Liver (tissue), 9 donors: Measurements from ENCODE around the gene GTPBP6. TPM values are rescaled to one million over a fixed set of nuclear protein-coding genes. Genes with fewer than 3 reads are reported as not detected.

Experiments
- DNase-seq: peaks from one replicate; pipeline ENCODE4 v3.0.0-alpha.2; 2017; ENCODE audit warnings: low spot score
- H3K27ac ChIP-seq, 2 donors: one replicate each; pipeline ENCODE4 v1.7.0; 2013; ENCODE audit warnings: inconsistent platforms in 2 of 2, low read length in 2 of 2, control low read depth in 1 of 2, low read depth in 1 of 2, mild to moderate bottlenecking in 1 of 2
- H3K27me3 ChIP-seq, 4 donors: one replicate each; pipeline versions ENCODE4 v1.6.1 to v1.7.0; 2013; ENCODE audit warnings: low read length in 3 of 4, inconsistent platforms in 1 of 4, mild to moderate bottlenecking in 1 of 4, moderate library complexity in 1 of 4; ENCODE audit not compliant: control insufficient read depth in 4 of 4, insufficient read depth in 4 of 4
- H3K36me3 ChIP-seq, 4 donors: one replicate each; pipeline versions ENCODE4 v1.6.1 to v1.7.0; 2013; ENCODE audit warnings: low read length in 3 of 4, mild to moderate bottlenecking in 3 of 4, low read depth in 1 of 4, moderate library complexity in 1 of 4; ENCODE audit not compliant: control insufficient read depth in 4 of 4, insufficient read depth in 3 of 4
- H3K4me1 ChIP-seq, 4 donors: one replicate each; pipeline versions ENCODE4 v1.6.1 to v1.7.0; 2013; ENCODE audit warnings: low read length in 3 of 4, mild to moderate bottlenecking in 3 of 4, moderate library complexity in 1 of 4; ENCODE audit not compliant: control insufficient read depth in 4 of 4, insufficient read depth in 4 of 4
- H3K4me3 ChIP-seq, 3 donors: one replicate each; pipeline versions ENCODE4 v1.6.1 to v1.7.0; 2013; ENCODE audit warnings: low read length in 3 of 3, control low read depth in 1 of 3, low read depth in 1 of 3, mild to moderate bottlenecking in 1 of 3
- H3K9ac ChIP-seq, 2 donors: one replicate each; pipeline ENCODE4 v1.7.0; 2013; ENCODE audit warnings: low read length in 2 of 2, mild to moderate bottlenecking in 2 of 2, moderate library complexity in 2 of 2, control low read depth in 1 of 2, low read depth in 1 of 2
- H3K9me3 ChIP-seq, 4 donors: one replicate each; pipeline versions ENCODE4 v1.6.1 to v1.7.0; 2013; ENCODE audit warnings: low read length in 3 of 4; ENCODE audit not compliant: control insufficient read depth in 4 of 4
- ATF3 ChIP-seq: IDR thresholded peaks from 2 replicates; pipeline ENCODE4 v1.6.1; 2016; ENCODE audit warnings: antibody characterized with exemption
- CTCF ChIP-seq: fragments of 150-350 bp; IDR thresholded peaks from 2 replicates; pipeline ENCODE4 v1.5.1; 2017; ENCODE audit warnings: improper control_type of control experiment, low read depth, low read length; ENCODE audit not compliant: missing input control
- EGR1 ChIP-seq, 2 donors: IDR thresholded peaks; 2 replicates each; pipeline ENCODE4 v1.6.1; 2016 to 2018; ENCODE audit warnings: antibody characterized with exemption in 2 of 2, low read depth in 2 of 2
- FOXA1 ChIP-seq: IDR thresholded peaks from 2 replicates; pipeline ENCODE4 v1.6.1; 2016; ENCODE audit warnings: antibody characterized with exemption
- FOXA2 ChIP-seq: IDR thresholded peaks from 2 replicates; pipeline ENCODE4 v1.6.1; 2016; ENCODE audit warnings: antibody characterized with exemption
- GABPA ChIP-seq, 2 donors: IDR thresholded peaks in 1 of 2; conservative IDR thresholded peaks in 1 of 2; 2 replicates each; pipeline ENCODE4 v1.6.1; 2016; ENCODE audit warnings: antibody characterized with exemption in 2 of 2, mild to moderate bottlenecking in 1 of 2, moderate library complexity in 1 of 2
- HNF4A ChIP-seq, 2 donors: conservative IDR thresholded peaks; 2 replicates each; pipeline ENCODE4 v1.6.1; 2016; ENCODE audit warnings: antibody characterized with exemption in 2 of 2, mild to moderate bottlenecking in 2 of 2
- HNF4G ChIP-seq: IDR thresholded peaks from 2 replicates; pipeline ENCODE4 v1.6.1; 2016; ENCODE audit warnings: antibody characterized with exemption
- JUND ChIP-seq, 2 donors: IDR thresholded peaks; 2 replicates each; pipeline ENCODE4 v1.6.1; 2016; ENCODE audit warnings: antibody characterized with exemption in 2 of 2
- MAX ChIP-seq: IDR thresholded peaks from 2 replicates; pipeline ENCODE4 v1.6.1; 2016; ENCODE audit warnings: antibody characterized with exemption
- NR2F2 ChIP-seq: IDR thresholded peaks from 2 replicates; pipeline ENCODE4 v1.6.1; 2016; ENCODE audit warnings: antibody characterized with exemption
- RAD21 ChIP-seq, 2 donors: IDR thresholded peaks; 2 replicates each; pipeline ENCODE4 v1.6.1; 2016; ENCODE audit warnings: antibody characterized with exemption in 2 of 2, mild to moderate bottlenecking in 2 of 2
- REST ChIP-seq: IDR thresholded peaks from 2 replicates; pipeline ENCODE4 v1.6.1; 2016; ENCODE audit warnings: antibody characterized with exemption, mild to moderate bottlenecking
- RXRA ChIP-seq, 2 donors: IDR thresholded peaks; 2 replicates each; pipeline ENCODE4 v1.6.1; 2017 to 2018; ENCODE audit warnings: antibody characterized with exemption in 2 of 2, mild to moderate bottlenecking in 1 of 2
- SP1 ChIP-seq: IDR thresholded peaks from 2 replicates; pipeline ENCODE4 v1.6.1; 2018; ENCODE audit warnings: antibody characterized with exemption, mild to moderate bottlenecking
- TAF1 ChIP-seq: conservative IDR thresholded peaks from 2 replicates; pipeline ENCODE4 v1.6.1; 2016; ENCODE audit warnings: antibody characterized with exemption, mild to moderate bottlenecking
- YY1 ChIP-seq: IDR thresholded peaks from 2 replicates; pipeline ENCODE4 v1.6.1; 2016; ENCODE audit warnings: antibody characterized with exemption, mild to moderate bottlenecking
- ZBTB33 ChIP-seq: IDR thresholded peaks from 2 replicates; pipeline ENCODE4 v1.6.1; 2016; ENCODE audit warnings: antibody characterized with exemption
- WGBS: extraction: QIAGEN DNeasy Blood & Tissue Kit; methylation state at CpG from one replicate; pipeline ENCODE4 v1.1.7; 2013; 5-methylcytosine and 5-hydroxymethylcytosine counted together
- polyA plus RNA-seq, 2 donors: library from polyadenylated mRNA; stranded (reverse) in 1 of 2; unstranded in 1 of 2; fragments of 200-250 nt in 1 of 2; fragments of >200 nt in 1 of 2; fragmentation: Nextera tagmentation in 1 of 2; extraction: Ambion mirVana in 1 of 2; gene quantifications; one replicate each; pipeline versions ENCODE4 v1.2.1 to v1.2.3, GENCODE V29; 2013 to 2015
- total RNA-seq, 2 donors: library from RNA; depleted of rRNA; stranded (reverse); fragments of >200 nt; gene quantifications; one replicate each; pipeline ENCODE4 v1.2.3, GENCODE V29; 2014
- donor health status: healthy.
- donor health status: healthy.
- donor health status: healthy.
- donor health status: healthy.
- donor health status: healthy.

GTPBP6 gene
- total and polyA plus RNA-seq, 4 donors = 11.3 to 29.2 (median 16.6) TPM

- Histone ChIP-seq H3K27ac (peak overlapping the region; percentile 68 to 84), H3K27me3 (no peaks in the 10 kb centered on the region), H3K36me3 (no peaks in the 10 kb centered on the region), H3K9me3 (no peaks in the 10 kb centered on the region), H3K9ac (peak overlapping the region in 1 of 2 donors; percentile 55), H3K4me1 (peaks cover 6 to 24% (median 20%) of the 10 kb centered on the region in 4 donors), H3K4me3 (no peak overlapping the region)
- TF ChIP-seq HNF4G (no peak), NR2F2 (no peak), ATF3 (peak; percentile 85), JUND (IDR thresholded peaks at IDR 0.05) (peak; percentile 25 to 28), TAF1 (no peak), ZBTB33 (no peak), REST (peak; percentile 46), YY1 (no peak), MAX (no peak), RAD21 (IDR thresholded peaks at IDR 0.05) (peak in 1 of 2 donors; percentile 8), GABPA (IDR thresholded peaks at IDR 0.05 in 1 of 2, conservative IDR thresholded peaks at IDR 0.05 in 1 of 2) (no peak), RXRA (IDR thresholded peaks at IDR 0.05) (peak; percentile 72 to 78), FOXA1 (no peak), FOXA2 (no peak), EGR1 (IDR thresholded peaks at IDR 0.05; ENCODE audit: low read depth in 2 of 2) (no peak), HNF4A (conservative IDR thresholded peaks at IDR 0.05) (peak; percentile 4 to 10), SP1 (peak; percentile 56), CTCF (no peak)
- no peak for DNase-seq
- 25% methylated on average over 13 of the region's 13 CpGs for WGBS
Observed at GRCh38 chrX:262381-262909, 56.2 kb downstream of the GTPBP6 start.
